HS-5 (cell line): ENCODE results near the gene OPTC.
"Not testable (repeated sequence)": the region's sequence is repeated elsewhere in the genome, so short reads cannot be mapped to it uniquely, and the experiment has no call there.

Experiments
- DNase-seq: peaks from one replicate; pipeline ENCODE4 v3.0.0-alpha.2; 2012; ENCODE audit warnings: low read depth

OPTC gene

DNA sequence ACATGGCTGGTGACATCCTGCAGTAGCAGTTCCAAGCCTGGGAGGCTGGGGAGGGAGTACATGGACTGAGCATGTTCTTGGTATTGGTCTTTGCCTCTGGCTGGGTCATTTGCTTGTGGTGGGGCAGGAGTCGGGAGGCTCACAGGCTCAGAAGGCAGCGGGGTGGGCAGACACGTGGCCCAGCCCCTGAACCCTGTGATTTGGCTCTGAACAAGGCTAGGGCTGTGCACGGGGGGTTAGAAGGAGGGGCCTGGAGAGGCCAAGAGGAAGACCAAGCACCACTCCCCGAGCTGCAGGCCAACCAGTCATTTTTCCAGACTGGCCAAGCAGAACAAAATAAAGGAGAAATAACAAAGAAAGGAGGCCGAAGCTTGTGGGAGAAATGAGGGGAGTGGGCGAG is 28.0 kb upstream of the OPTC start:
- DNase-seq, result no peak

DNA sequence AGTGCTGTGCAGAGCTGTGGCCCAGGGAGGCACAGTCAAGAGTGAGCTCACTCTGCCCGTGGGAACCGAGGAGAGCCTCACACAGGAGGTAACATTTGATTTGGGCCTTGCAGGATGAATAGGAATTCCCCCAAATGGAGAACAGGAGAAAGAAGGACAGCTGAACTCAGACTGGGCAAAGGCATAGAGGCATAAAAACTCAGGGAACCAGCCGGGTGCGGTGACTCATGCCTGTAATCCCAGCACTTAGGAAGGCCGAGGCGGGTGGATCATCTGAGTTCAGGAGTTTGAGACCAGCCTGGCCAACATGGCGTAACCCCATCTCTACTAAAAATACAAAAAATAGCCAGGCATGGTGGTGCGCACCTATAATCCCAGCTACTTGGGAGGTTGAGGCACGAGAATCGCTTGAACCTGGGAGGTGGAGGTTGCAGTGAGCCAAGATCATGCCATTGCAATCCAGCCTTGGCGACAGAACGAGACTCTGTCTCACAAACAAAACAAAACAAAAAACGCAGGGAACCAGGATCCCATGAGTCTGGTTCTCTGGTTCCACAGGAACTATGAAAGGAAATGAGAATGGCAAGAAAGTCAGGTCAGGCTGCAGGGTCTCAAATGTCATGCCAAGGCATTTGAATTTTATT is 26.9 kb upstream of the OPTC start:
- DNase-seq, result not testable (repeated sequence)

GRCh38 chr1:203467550-203467921 is 26.4 kb upstream of the OPTC start:
- no peak for DNase-seq

- no peak for DNase-seq
These were observed 25.6 kb upstream of the OPTC start for GRCh38 chr1:203468326-203468725.

GRCh38 chr1:203470240-203470639 is 23.7 kb upstream of the OPTC start:
- no peak for DNase-seq

DNA sequence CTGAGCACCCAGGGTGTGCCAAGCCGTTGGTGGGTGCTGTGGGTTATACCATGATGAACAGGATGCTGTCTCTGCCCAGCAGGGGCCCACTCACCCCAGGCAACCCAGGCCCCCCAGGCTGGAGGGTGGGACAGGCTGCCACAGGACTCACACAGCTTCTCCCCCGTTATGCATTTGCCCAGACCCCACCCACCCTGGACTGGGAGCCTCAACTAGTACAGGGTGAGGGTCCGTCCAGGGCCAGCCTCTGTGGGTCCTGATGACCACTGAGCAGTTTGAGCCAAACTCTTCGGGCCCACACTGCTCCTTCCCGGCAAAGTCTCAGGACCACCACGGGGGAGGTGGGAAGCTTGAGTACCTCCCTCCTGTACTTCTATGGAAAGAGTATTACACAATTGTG is 22.1 kb upstream of the OPTC start:
- DNase-seq, result no peak

DNA sequence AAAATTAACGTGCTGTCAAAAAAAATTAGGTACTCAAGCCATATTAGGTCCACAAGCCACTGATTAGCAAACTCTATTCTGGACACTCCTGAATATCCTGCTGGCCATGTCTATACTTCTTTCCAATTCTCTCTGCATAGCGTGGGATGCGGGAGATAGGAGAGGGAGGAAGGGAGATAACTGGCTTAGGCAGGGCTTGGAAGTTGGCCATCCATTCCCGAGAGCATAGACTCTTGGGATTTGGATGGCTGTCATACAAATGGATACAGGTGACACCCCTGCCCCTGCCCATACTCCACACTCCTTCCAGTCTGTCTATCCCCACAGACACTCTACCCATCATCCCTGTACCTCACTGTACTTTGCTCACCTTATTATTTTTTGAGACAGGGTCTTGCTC is 20.7 kb upstream of the OPTC start:
- no peak for DNase-seq

GRCh38 chr1:203473781-203474305 is 20.1 kb upstream of the OPTC start:
- no peak for DNase-seq

DNA sequence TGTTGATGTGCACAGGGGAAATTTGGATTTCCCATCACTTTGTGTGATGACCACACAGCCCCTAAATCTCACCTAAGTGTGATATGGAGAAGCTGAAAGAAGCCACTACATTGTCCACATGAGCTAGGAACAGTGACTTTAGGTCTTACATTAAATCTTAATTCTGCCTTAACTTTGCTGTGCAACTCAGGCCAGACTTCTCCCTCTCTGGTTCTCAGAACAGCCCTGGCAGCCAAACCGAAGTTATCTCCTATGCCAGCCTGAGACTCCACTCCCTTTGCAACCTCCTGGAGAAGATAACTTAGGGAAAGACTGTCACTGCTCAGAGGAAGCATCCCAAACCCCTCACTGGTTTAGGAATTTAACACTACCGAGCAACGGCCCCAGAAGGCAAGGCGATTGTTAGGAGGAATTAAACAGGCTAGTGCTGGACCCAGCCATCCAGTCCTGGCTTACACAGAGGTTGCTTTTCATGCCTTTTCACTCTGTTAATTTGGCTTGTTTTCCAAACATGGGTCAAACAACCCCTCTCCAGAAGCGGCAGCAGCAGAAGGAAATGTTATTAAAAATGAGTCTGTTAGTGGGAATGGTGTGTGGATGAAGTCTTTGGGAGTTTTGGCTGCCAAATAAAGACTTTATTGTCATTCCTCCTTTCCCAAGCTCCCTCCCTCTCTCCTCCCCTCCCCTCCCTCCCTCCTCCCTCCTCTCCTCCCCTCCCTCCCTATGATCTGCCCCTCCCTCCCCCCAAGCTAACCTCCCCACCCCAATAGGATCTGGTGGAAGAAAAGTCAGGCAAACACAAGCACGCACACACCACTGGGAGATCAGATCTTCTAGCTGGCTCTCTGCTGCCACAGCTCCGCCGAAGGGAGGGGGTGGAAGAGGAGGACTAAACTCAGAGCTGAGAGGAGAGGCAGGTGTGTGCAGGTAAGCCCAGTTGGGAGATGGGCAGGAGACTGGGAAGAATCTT is 18.7 kb upstream of the OPTC start, which contains the start of gene PRELP:
Gene PRELP, plus strand, starts transcription at position 795 of the 970 bp plus-strand sequence. CDS start 7,379 bp downstream, outside the sequence.
- DNase-seq, result no peak

GRCh38 chr1:203476216-203476814 is 17.6 kb upstream of the OPTC start:
- no peak for DNase-seq

DNA sequence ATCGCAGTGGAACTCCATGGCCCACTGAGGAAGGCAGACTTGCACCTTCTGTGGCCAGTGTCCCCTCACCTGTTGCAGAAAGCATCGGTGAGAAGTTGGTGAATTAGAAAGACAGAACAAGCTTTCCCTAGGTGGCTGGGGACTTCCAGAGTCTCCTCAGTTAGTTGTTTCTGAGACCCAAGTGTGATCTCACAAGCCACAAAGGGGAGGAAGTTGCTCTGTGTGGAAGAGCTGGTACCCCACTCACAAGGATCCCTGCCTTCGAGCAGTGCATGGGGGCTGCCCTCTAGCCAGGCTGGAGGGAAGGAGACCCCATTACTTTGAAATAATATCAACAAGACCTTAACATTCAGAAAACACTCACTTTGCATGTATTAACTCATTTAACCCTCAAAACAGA is 16.2 kb upstream of the OPTC start:
- no peak for DNase-seq

DNA sequence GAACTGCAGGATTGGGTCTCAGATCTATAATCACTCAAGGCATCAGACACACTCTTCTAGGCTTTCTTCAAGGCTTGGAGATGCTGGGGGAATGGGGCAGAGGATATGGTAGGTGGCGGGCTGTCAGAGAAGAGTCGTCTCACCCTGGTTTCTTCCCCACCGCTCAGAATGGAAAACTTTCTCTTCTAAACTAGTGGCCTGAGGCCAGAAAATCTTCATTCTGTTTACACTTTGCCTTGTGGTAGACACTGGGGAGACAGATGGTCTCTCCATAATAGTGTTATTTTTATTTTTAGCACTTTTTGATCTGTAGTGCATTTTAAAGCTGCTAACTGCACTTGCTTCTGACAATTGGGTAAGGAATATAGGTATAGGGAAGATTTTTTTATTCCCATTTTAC is 15.7 kb upstream of the OPTC start:
- DNase-seq, result no peak

GRCh38 chr1:203478986-203479385 is 15.0 kb upstream of the OPTC start:
- DNase-seq, result no peak

DNA sequence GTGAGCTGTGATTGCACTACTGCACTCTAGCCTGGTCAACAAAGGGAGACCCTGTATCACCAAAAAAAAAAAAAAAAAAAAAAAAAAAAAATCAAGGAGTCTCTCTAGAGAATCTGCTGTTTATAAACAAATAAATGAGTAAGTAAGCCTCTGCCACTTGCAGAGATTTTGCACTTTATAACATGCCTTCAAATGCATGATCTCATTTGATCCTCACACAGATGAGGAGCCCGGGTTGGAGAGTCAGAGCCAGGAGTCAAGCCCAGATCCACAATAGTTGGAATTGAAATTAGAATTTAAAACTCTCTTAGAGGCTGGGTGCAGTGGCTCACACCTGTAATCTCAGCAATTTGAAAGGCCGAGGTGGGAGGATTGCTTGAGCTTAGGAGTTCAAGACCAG is 14.3 kb upstream of the OPTC start:
- no peak for DNase-seq

DNA sequence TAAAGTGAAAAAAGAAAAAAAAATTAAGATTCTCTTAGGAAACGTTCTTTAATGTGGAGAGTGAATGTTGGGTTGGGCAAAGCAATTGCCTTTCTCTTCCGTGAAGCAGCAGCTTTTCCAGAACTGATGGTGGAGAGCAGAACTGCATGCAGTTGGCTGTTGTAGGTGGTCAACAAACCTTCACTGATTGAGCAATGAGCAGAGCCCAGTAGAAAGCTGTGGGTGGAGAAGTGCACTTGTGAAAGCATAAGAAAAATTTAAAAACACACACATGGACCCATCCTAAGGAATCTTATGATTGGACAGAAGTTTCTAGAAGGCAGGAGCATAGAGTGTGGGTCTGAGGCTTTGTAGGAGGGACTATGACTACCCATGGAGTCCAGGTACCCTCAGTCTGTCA is 13.9 kb upstream of the OPTC start:
- DNase-seq, result no peak

DNA sequence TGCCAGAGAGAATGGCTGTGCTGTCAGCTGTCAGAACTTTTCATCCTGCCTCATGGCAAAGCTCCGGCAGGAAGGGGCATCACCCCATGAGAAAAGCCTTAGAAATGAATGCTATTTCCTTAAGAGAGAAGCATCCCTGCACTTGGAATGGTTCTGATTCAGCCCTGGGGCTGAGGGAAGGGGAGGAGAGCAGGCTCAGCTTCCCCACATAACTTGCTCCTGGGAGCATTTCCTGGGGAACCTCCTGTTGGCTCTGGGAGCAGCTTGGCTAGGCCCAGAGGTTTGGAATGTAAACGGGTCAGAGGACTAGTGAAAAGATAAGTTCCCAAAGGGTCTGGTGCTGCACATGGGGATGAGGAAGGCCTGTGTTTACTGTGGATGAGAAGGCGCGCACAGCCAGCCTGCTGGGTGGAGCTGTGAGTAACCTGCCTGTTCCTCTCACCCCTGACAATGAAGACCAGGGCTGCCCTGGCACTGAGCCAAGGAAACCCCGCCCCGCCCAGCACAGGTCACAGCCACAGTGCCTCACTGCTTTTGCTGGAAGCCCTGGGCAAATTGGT is 13.3 kb upstream of the OPTC start:
- DNase-seq, result peak; percentile 89

GRCh38 chr1:203481196-203481595 is 12.8 kb upstream of the OPTC start:
- no peak for DNase-seq

DNA sequence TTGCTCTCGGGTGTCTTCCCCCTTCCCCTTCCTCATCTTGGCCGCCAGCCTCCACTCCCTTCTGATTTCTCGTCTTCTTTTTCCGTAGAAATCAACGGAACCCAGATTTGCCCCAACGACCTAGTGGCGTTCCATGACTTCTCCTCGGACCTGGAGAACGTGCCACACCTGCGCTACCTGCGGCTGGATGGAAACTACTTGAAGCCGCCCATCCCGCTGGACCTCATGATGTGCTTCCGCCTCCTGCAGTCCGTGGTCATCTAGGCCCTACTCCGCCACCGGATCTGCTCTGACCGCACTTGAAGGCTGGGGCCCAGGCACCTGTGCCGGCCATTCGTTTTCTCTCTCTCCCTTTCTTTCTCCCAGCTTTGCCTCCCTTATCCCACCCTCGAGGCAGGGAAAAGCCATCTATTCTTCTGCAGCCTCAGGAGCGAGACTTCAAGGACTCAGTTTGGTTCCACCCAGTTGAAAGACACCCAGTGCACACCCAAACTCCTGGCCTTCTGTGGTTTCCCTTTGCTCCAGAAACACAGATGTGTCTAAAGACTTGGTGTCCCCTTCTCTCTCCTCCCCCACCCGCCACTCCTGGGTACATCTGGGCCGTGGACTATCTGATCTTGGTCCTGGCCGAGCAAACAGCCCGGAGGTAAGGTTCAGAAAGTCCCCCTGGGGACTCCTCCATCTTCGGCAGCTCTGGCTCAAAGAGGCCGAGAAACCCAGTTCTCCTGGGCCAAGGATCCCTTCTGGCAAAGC is 7.2 kb upstream of the OPTC start:
- no peak for DNase-seq

DNA sequence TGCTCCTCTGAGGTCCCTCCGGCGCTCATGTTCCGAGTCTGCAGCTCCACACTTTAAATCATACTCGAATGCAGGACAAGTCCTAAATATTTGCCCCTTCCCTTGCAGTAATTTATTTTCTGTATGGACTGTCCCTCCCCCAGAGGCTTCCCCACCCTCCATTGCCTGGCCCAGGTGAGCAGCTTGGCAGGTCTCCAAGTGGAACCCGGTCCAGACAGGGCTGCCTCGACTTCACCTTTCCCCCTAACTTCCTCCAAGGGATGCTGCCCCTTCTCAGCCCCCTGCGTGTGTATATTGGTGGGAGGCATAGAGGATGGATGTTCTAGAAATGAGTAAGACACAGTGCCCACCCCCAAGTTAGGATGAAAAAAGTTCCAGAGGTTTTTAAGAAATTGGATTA is 5.4 kb upstream of the OPTC start:
- DNase-seq, result no peak

DNA sequence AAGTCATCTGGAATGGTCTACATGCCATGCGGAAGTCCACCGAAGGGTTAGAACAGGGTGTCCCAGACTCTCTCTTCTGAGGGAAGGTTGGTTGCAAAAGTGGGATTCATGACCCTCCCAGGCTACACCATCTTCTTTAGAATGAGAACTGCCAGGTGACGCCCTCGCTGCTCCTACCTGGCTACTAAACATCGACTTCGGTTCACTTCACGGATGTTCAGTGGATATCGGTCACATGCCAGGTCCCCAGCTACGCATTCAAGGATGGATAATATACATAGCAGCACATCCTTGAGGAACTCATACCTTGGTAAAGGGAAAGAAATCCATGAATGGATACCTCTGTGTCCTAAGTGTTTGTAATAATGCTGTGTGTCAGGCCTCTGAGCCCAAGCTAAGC is 3.3 kb upstream of the OPTC start:
- no peak for DNase-seq

GRCh38 chr1:203491664-203492063 is 2.3 kb upstream of the OPTC start:
- no peak for DNase-seq
